GM12878 (cell line): ENCODE data around the gene VSIG8. TPM values are rescaled to one million over a fixed set of nuclear protein-coding genes. Genes with fewer than 3 reads are reported as not detected.
A peak's percentile ranks its signal among the peaks of the same experiment; 100 is the strongest.

ENCODE experiments used
- ATAC-seq: fragments of 200-7000 bp; cut with Tn5 transposase; 3 replicates; pipeline ENCODE4 v1.9.1; 2020; ENCODE audit warnings: mild to moderate bottlenecking, moderate library complexity
- BruUV-seq: library from RNA; stranded (reverse); fragments of 400-500 nt; replicated peaks from 2 replicates; lab custom pipeline; 2021; lab: Mats Ljungman, UMichigan
- CTCF ChIA-PET: fragments of 300-600 bp; sonication (Branson Sonifier 250); formaldehyde crosslinking; extraction: SDS; loops from one replicate; lab custom pipeline; 2021; ENCODE audit warnings: inconsistent platforms; lab: Yijun Ruan, JAX
- POLR2A ChIA-PET: fragments of 350-600 bp; formaldehyde crosslinking; extraction: SDS; loops from one replicate; lab custom pipeline; 2021; ENCODE audit warnings: inconsistent platforms; lab: Charles Lee
- RAD21 ChIA-PET: fragments of 300-600 bp; sonication (Branson Sonifier 250); formaldehyde crosslinking; loops from one replicate; lab custom pipeline; 2023; ENCODE audit warnings: antibody characterized with exemption; ENCODE audit not compliant: unreplicated experiment; lab: Charles Lee
- SMC1A ChIA-PET: fragments of 300-600 bp; sonication (Branson Sonifier 250); formaldehyde crosslinking; loops from one replicate; lab custom pipeline; 2023; ENCODE audit not compliant: unreplicated experiment, uncharacterized antibody; lab: Charles Lee
- DNase-seq: peaks from one replicate; pipeline ENCODE4 v3.0.0-alpha.2; 2011; ENCODE audit warnings: low read depth, low spot score
- FAIRE-seq: peaks from 3 replicates; lab custom pipeline; 2011; peaks lifted over from hg19 to GRCh38; lab: Jason Lieb, UNC
- H2AFZ ChIP-seq: 2 replicates; pipeline ENCODE4 v1.6.0; 2011; ENCODE audit warnings: low read depth, low read length, control low read depth; ENCODE audit not compliant: control insufficient read depth
- H3K27ac ChIP-seq: 2 replicates; pipeline ENCODE4 v1.5.1; 2011; ENCODE audit warnings: control low read depth; ENCODE audit not compliant: control insufficient read depth, insufficient read depth
- H3K27me3 ChIP-seq, 2 experiments: replicated peaks in 1 of 2; 2 replicates each; pipeline versions ENCODE4 v1.6.0 to v1.6.1; 2011; ENCODE audit warnings: low read length in 1 of 2; ENCODE audit not compliant: control insufficient read depth in 2 of 2, insufficient read depth in 2 of 2
- H3K36me3 ChIP-seq, 2 experiments: 2 replicates each; pipeline ENCODE4 v1.5.1; 2011; ENCODE audit warnings: low read length in 1 of 2; ENCODE audit not compliant: control insufficient read depth in 2 of 2, insufficient read depth in 2 of 2
- H3K4me1 ChIP-seq: 2 replicates; pipeline ENCODE4 v1.6.1; 2011; ENCODE audit warnings: mild to moderate bottlenecking, low read length, moderate library complexity, mixed read lengths; ENCODE audit not compliant: control insufficient read depth, insufficient read depth
- H3K4me2 ChIP-seq: 2 replicates; pipeline ENCODE4 v1.6.0; 2011; ENCODE audit warnings: control low read depth; ENCODE audit not compliant: control insufficient read depth, insufficient read depth
- H3K4me3 ChIP-seq: fragments of 200-600 bp; sonication (generic); 2 replicates; pipeline ENCODE4 v1.5.1; 2016
- H3K79me2 ChIP-seq: 2 replicates; pipeline ENCODE4 v1.6.0; 2011; ENCODE audit warnings: low read length; ENCODE audit not compliant: control insufficient read depth, insufficient read depth
- H3K9ac ChIP-seq: 2 replicates; pipeline ENCODE4 v1.8.0; 2011; ENCODE audit warnings: low read length, control low read depth, mixed read lengths; ENCODE audit not compliant: control insufficient read depth, insufficient read depth
- H3K9me3 ChIP-seq: replicated peaks from 3 replicates; pipeline ENCODE4 v1.5.1; 2011; ENCODE audit warnings: mild to moderate bottlenecking, low read length; ENCODE audit not compliant: control insufficient read depth, insufficient read depth
- H4K20me1 ChIP-seq: 2 replicates; pipeline ENCODE4 v1.6.0; 2011; ENCODE audit not compliant: control insufficient read depth, insufficient read depth
- CBX5 ChIP-seq: sonication (generic); IDR thresholded peaks from 2 replicates; pipeline ENCODE4 v1.6.1; 2016; ENCODE audit warnings: low read depth, moderate library complexity, mild to moderate bottlenecking, inconsistent platforms
- CREB1 ChIP-seq: IDR thresholded peaks from 2 replicates; pipeline ENCODE4 v1.6.1; 2012; ENCODE audit warnings: low read depth, mild to moderate bottlenecking, inconsistent platforms
- EP300 ChIP-seq, 2 experiments: fragments of 150-350 bp in 1 of 2; IDR thresholded peaks; 2 replicates each; pipeline ENCODE4 v1.6.1; 2011 to 2012; ENCODE audit warnings: low read depth in 2 of 2, low read length in 2 of 2, borderline replicate concordance in 1 of 2, improper control_type of control experiment in 1 of 2, inconsistent platforms in 1 of 2; ENCODE audit not compliant: control insufficient read depth in 1 of 2
- GABPA ChIP-seq: IDR thresholded peaks from 2 replicates; pipeline ENCODE4 v1.6.1; 2014; ENCODE audit warnings: antibody characterized with exemption, low read depth, mild to moderate bottlenecking, inconsistent platforms
- IRF4 ChIP-seq: IDR thresholded peaks from 2 replicates; pipeline ENCODE4 v1.6.1; 2011; ENCODE audit warnings: low read depth, low read length
- MXI1 ChIP-seq: fragments of 150-350 bp; IDR thresholded peaks from 2 replicates; pipeline ENCODE4 v1.6.1; 2011; ENCODE audit warnings: low read depth, mild to moderate bottlenecking, inconsistent platforms, low read length, improper control_type of control experiment
- MYB ChIP-seq: fragments of 150-350 bp; IDR thresholded peaks from 2 replicates; pipeline ENCODE4 v1.6.1; 2014; ENCODE audit warnings: mild to moderate bottlenecking, low read depth, low read length, borderline replicate concordance
- NBN ChIP-seq: fragments of 450-650 bp; IDR thresholded peaks from 2 replicates; pipeline ENCODE4 v1.6.1; 2016
- NFIC ChIP-seq: IDR thresholded peaks from 2 replicates; pipeline ENCODE4 v1.6.1; 2012; ENCODE audit warnings: low read depth, mild to moderate bottlenecking, inconsistent platforms, low read length, moderate library complexity
- NFYA ChIP-seq: IDR thresholded peaks from 2 replicates; pipeline ENCODE4 v1.6.1; 2011; ENCODE audit warnings: low read depth, mild to moderate bottlenecking, low read length, improper control_type of control experiment, borderline replicate concordance
- NRF1 ChIP-seq: conservative IDR thresholded peaks from 2 replicates; pipeline ENCODE4 v1.6.1; 2011; ENCODE audit warnings: mild to moderate bottlenecking, low read depth, low read length, improper control_type of control experiment
- PKNOX1 ChIP-seq: fragments of 450-650 bp; IDR thresholded peaks from 2 replicates; pipeline ENCODE4 v1.6.1; 2016; ENCODE audit warnings: mild to moderate bottlenecking
- POLR2AphosphoS2 ChIP-seq: IDR thresholded peaks from 2 replicates; pipeline ENCODE4 v1.6.1; 2011; ENCODE audit warnings: low read depth, mild to moderate bottlenecking, low read length, improper control_type of control experiment, moderate library complexity
- RFX5 ChIP-seq: IDR thresholded peaks from 2 replicates; pipeline ENCODE4 v1.6.1; 2011; ENCODE audit warnings: low read depth, low read length, improper control_type of control experiment
- SIN3A ChIP-seq: IDR thresholded peaks from 2 replicates; pipeline ENCODE4 v1.6.1; 2012; ENCODE audit warnings: low read depth, low read length, improper control_type of control experiment
- SP1 ChIP-seq: IDR thresholded peaks from one replicate; pipeline ENCODE4 v1.6.1; 2011; ENCODE audit warnings: low read depth, low read length
- TARDBP ChIP-seq: IDR thresholded peaks from 2 replicates; pipeline ENCODE4 v1.6.1; 2016; ENCODE audit warnings: borderline replicate concordance
- TCF3 ChIP-seq: IDR thresholded peaks from 2 replicates; pipeline ENCODE4 v1.6.1; 2012; ENCODE audit warnings: low read depth, mild to moderate bottlenecking, low read length, borderline replicate concordance; ENCODE audit not compliant: insufficient read depth
- ZNF622 ChIP-seq: fragments of 450-650 bp; IDR thresholded peaks from 2 replicates; pipeline ENCODE4 v1.6.1; 2017; ENCODE audit warnings: mild to moderate bottlenecking, inconsistent platforms
- WGBS: methylation state at CpG from one replicate; pipeline ENCODE4 v1.1.6; 2016; ENCODE audit warnings: low lambda C conversion rate; ENCODE audit not compliant: insufficient replicate concordance, insufficient coverage; ENCODE audit errors: missing lambda C conversion rate; 5-methylcytosine and 5-hydroxymethylcytosine counted together
- in situ Hi-C: fragments of 300-500 bp; cut with MboI; formaldehyde crosslinking; loops from 9 replicates; pipeline ENCODE4 v1.14.3; 2018; ENCODE audit warnings: mixed read lengths
- intact Hi-C: fragments of 100-400 bp; cut with micrococcal nuclease; formaldehyde crosslinking; loops from one replicate; pipeline ENCODE4 v1.14.2; 2022; ENCODE audit not compliant: unreplicated experiment
- polyA plus RNA-seq, 11 experiments: library from polyadenylated mRNA; depleted of rRNA in 4 of 11; unstranded in 6 of 11; stranded (reverse) in 5 of 11; fragments of >200 nt; fragmentation: Nextera tagmentation in 4 of 11; fragmentation: Illumina TruSeq in 1 of 11; extraction: Ambion mirVana in 4 of 11; extraction: Trizol in 1 of 11; gene quantifications; 1 replicate in 1 of 11; 2 replicates in 10 of 11; pipeline versions ENCODE4 v1.2.1 to v1.2.3, GENCODE V29; 2011 to 2016; ENCODE audit warnings: inconsistent platforms in 2 of 11, missing spikeins in 2 of 11, low read depth in 1 of 11
- total RNA-seq, 4 experiments: library from RNA; depleted of rRNA in 3 of 4; stranded (reverse); fragments of >200 nt in 3 of 4; fragmentation: Illumina TruSeq in 1 of 4; extraction: Trizol in 1 of 4; gene quantifications; 2 replicates each; pipeline versions ENCODE4 v1.2.1 to v1.2.3, GENCODE V29; 2013 to 2021

The VSIG8 gene
- total and polyA plus RNA-seq, 10 of the 15 experiments (the other 5 are each of a cell fraction or from before 2014, with no cell fraction given): not detected

- no peak for FAIRE-seq
- peak; percentile 27; the same call in 2 of the 3 replicates for ATAC-seq
- Histone ChIP-seq H3K27ac (no peak overlapping the region), H4K20me1 (no peaks in the 10 kb centered on the region), H3K4me2 (no peak overlapping the region)
- in situ Hi-C loops: no loop called here
- TF ChIP-seq SP1 (no peak), POLR2AphosphoS2 (no peak), MXI1 (no peak), ZNF622 (no peak), NBN (no peak), NFYA (no peak), CBX5 (no peak), IRF4 (no peak), MYB (no peak), NFIC (no peak), RFX5 (no peak), GABPA (no peak), PKNOX1 (no peak), TARDBP (no peak), CREB1 (no peak), SIN3A (no peak), NRF1 (no peak), EP300 (IDR thresholded peaks at IDR 0.05; ENCODE audit: borderline replicate concordance in 1 of 2, control insufficient read depth in 1 of 2, low read depth in 2 of 2, low read length in 2 of 2) (no peak), TCF3 (no peak)
- TF ChIP-seq, all 136 proteins: peak for 0
- ChIA-PET CTCF (interaction anchor here (1.5 kb wide), 1 partner anchor 24 kb away, joined by 4 read pairs; no protein-coding TSS in a partner anchor), POLR2A (no interaction called here), RAD21 (no interaction called here), SMC1A (interaction anchor here (0.7 kb wide), 1 partner anchor 47 kb away, joined by 3 read pairs; no protein-coding TSS in a partner anchor)
- no peak overlapping the region for H2AFZ ChIP-seq
- WGBS: 3% methylated on average over 4 of the region's 4 CpGs
- no TSS peak for BruUV-seq
- DNase-seq: no peak
- no peaks in the 10 kb centered on the region for H3K9me3 ChIP-seq
- no peaks in the 10 kb centered on the region for H3K79me2 ChIP-seq
- H3K36me3 ChIP-seq: no peaks in the 10 kb centered on the region
- H3K4me1 ChIP-seq: no peaks in the 10 kb centered on the region
- no peak overlapping the region for H3K9ac ChIP-seq
- no peak overlapping the region for H3K4me3 ChIP-seq
- intact Hi-C loops: no loop called here
- H3K27me3 ChIP-seq: no peaks in the 10 kb centered on the region; a peak in 2 of 4 replicates
Measured at GRCh38 chr1:159869173-159869572, 6.7 kb upstream of the VSIG8 start.
